ENCODE data around the gene OLFML2A. TPM values are rescaled to one million over a fixed set of nuclear protein-coding genes. Genes with fewer than 3 reads are reported as not detected.

Gene OLFML2A
- total and polyA plus RNA-seq, 2 of the 4 experiments (the other 2 are of a cell fraction): 2.0 to 5.9 TPM

DNA sequence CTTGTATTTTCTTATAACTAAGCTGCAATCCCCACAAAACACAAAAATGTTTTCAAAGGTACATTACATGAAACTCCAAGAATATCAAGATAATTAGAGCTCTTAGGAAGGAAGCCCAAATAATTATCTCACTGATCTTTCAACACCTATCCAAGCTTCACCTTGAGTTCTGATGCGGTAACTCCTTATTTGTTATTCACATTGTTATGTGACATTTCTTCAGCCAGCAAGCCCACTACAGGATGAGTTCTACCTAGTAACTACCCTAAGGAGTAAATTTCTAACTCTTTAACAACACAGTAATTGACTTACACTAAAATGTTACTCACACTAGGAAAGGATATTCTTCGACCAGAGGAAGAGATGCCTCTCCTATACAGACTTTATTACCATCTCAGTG is 15.7 kb upstream of the OLFML2A start:
- no peaks in the 10 kb centered on the region for H3K79me1 ChIP-seq (ENCODE audit: low read depth in 1 of 2, low read length in 2 of 2)
- no peaks in the 10 kb centered on the region for H3K9me1 ChIP-seq (ENCODE audit: insufficient read depth, low read length)
- H2AK9ac ChIP-seq (replicated peaks; ENCODE audit: low read depth, low read length, poor library complexity): no peak overlapping the region
- H4K91ac ChIP-seq (ENCODE audit: insufficient read depth, low read depth, low read length): no peak overlapping the region
- ChIA-PET CTCF (interaction anchor here (1.1 kb wide), 1 partner anchor 11 kb away, joined by 3 read pairs; no protein-coding TSS in a partner anchor), POLR2A (ENCODE audit: unreplicated experiment) (no interaction called here)
- ATAC-seq (ENCODE audit: low read depth) (no peak), DNase-seq (no peak)
- intact Hi-C loops (cut with micrococcal nuclease) (no loop called here), in situ Hi-C loops (cut with MboI; ENCODE audit: low sequenced_read_pairs) (no loop called here), dilution Hi-C loops (cut with HindIII; ENCODE audit: low sequenced_read_pairs, unreplicated experiment) (no loop called here)
- H3K14ac ChIP-seq (replicated peaks; ENCODE audit: low read depth, low read length): no peak overlapping the region
- H4K5ac ChIP-seq (ENCODE audit: low read depth, low read length): no peak overlapping the region
- H3K23ac ChIP-seq (ENCODE audit: low read depth, low read length): no peak overlapping the region
- H3K27ac ChIP-seq (ENCODE audit: insufficient read depth, low read length): no peak overlapping the region
- H3K4me2 ChIP-seq (ENCODE audit: low read depth, low read length): no peak overlapping the region
- H2AK5ac ChIP-seq (ENCODE audit: low read depth, low read length): no peak overlapping the region
- no peak overlapping the region for H2AFZ ChIP-seq (replicated peaks; ENCODE audit: low read length, poor library complexity)
- peaks cover 69% of the 10 kb centered on the region for H3K27me3 ChIP-seq (ENCODE audit: control insufficient read depth, insufficient read depth, low read length)
- WGBS, 2 experiments (ENCODE audit: extremely low coverage in 2 of 2, insufficient read length in 1 of 2): no CpG with 5 or more reads among the region's 2 CpGs
- H3K4me1 ChIP-seq (ENCODE audit: control insufficient read depth, insufficient read depth, low read length): peaks cover 1% of the 10 kb centered on the region; the same call in 1 of the 2 replicates
- no peaks in the 10 kb centered on the region for H3K9me3 ChIP-seq (ENCODE audit: control insufficient read depth, insufficient read depth, low read length)
- H3K56ac ChIP-seq (ENCODE audit: extremely low read depth, insufficient read depth, low read length): no peak overlapping the region
- BruUV-seq (replicated peaks): no TSS peak
- H3K9ac ChIP-seq (ENCODE audit: low read depth, low read length): no peak overlapping the region
- no peak overlapping the region for H2BK120ac ChIP-seq (ENCODE audit: low read depth, low read length)
- no peak overlapping the region for H2BK5ac ChIP-seq (ENCODE audit: low read depth, low read length, poor library complexity, severe bottlenecking)
- no peaks in the 10 kb centered on the region for H4K20me1 ChIP-seq (ENCODE audit: insufficient read depth, low read length)
- no peak overlapping the region for H4K8ac ChIP-seq (ENCODE audit: low read depth in 2 of 2, low read length in 2 of 2)
- no peak overlapping the region for H2BK20ac ChIP-seq (ENCODE audit: low read depth, low read length)
- no peak overlapping the region for H2BK15ac ChIP-seq (ENCODE audit: low read depth, low read length)
- H3K4ac ChIP-seq (ENCODE audit: low read depth, low read length): no peak overlapping the region
- no peak for TF ChIP-seq SMC3 (IDR thresholded peaks at IDR 0.05; ENCODE audit: low read depth, low read length)
- no peak for TF ChIP-seq MAZ (IDR thresholded peaks at IDR 0.05; ENCODE audit: borderline replicate concordance, low read depth, low read length)
- TF ChIP-seq CHD1 (IDR thresholded peaks at IDR 0.05; ENCODE audit: low read depth, low read length): no peak
- TF ChIP-seq, protein P1, sequence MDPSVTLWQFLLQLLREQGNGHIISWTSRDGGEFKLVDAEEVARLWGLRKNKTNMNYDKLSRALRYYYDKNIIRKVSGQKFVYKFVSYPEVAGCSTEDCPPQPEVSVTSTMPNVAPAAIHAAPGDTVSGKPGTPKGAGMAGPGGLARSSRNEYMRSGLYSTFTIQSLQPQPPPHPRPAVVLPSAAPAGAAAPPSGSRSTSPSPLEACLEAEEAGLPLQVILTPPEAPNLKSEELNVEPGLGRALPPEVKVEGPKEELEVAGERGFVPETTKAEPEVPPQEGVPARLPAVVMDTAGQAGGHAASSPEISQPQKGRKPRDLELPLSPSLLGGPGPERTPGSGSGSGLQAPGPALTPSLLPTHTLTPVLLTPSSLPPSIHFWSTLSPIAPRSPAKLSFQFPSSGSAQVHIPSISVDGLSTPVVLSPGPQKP (IDR thresholded peaks at IDR 0.05; ENCODE audit: borderline replicate concordance, low read depth, low read length): no peak
- TF ChIP-seq, protein P2, sequence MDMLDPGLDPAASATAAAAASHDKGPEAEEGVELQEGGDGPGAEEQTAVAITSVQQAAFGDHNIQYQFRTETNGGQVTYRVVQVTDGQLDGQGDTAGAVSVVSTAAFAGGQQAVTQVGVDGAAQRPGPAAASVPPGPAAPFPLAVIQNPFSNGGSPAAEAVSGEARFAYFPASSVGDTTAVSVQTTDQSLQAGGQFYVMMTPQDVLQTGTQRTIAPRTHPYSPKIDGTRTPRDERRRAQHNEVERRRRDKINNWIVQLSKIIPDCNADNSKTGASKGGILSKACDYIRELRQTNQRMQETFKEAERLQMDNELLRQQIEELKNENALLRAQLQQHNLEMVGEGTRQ (IDR thresholded peaks at IDR 0.05; ENCODE audit: low read depth, low read length): no peak
- TF ChIP-seq MAFK (IDR thresholded peaks at IDR 0.05; ENCODE audit: low read depth, low read length): no peak
- no peak for TF ChIP-seq RAD21 (IDR thresholded peaks at IDR 0.05; ENCODE audit: low read length)
- TF ChIP-seq BHLHE40 (IDR thresholded peaks at IDR 0.05; ENCODE audit: low read depth, low read length): no peak
- TF ChIP-seq RFX5 (IDR thresholded peaks at IDR 0.05; ENCODE audit: low read depth, low read length): no peak
- no peak for TF ChIP-seq CTCF (conservative IDR thresholded peaks at IDR 0.05; ENCODE audit: low read depth, low read length)
- no peak for TF ChIP-seq MXI1 (IDR thresholded peaks at IDR 0.05; ENCODE audit: borderline replicate concordance, low read depth, low read length)
- TF ChIP-seq POLR2A (IDR thresholded peaks at IDR 0.05; ENCODE audit: low read depth, low read length): no peak
- no peak for TF ChIP-seq CEBPB (IDR thresholded peaks at IDR 0.05; ENCODE audit: low read depth, low read length)
- no peak for TF ChIP-seq NFE2L2 (IDR thresholded peaks at IDR 0.05; ENCODE audit: low read depth, low read length)
- no peak for TF ChIP-seq FOS (IDR thresholded peaks at IDR 0.05; ENCODE audit: low read depth, low read length)
- TF ChIP-seq RCOR1 (IDR thresholded peaks at IDR 0.05; ENCODE audit: insufficient replicate concordance, low read length): no peak
- H3K36me3 ChIP-seq (ENCODE audit: control insufficient read depth, insufficient read depth, low read length): no peaks in the 10 kb centered on the region
- H3K18ac ChIP-seq (ENCODE audit: low read depth, low read length): no peak overlapping the region
- no peak overlapping the region for H3K4me3 ChIP-seq (ENCODE audit: insufficient read depth, low read depth, low read length)
